H1 (cell line): ENCODE data around the gene ARHGEF16. TPM values are rescaled to one million over a fixed set of nuclear protein-coding genes. Genes with fewer than 3 reads are reported as not detected.
A peak's percentile ranks its signal among the peaks of the same experiment; 100 is the strongest.

Experiments
- CTCF ChIA-PET: fragments of 300-600 bp; sonication (Branson Sonifier 250); formaldehyde crosslinking; loops from one replicate; lab custom pipeline; 2021; ENCODE audit not compliant: partially characterized antibody; lab: Charles Lee
- POLR2A ChIA-PET: fragments of 300-600 bp; sonication (Branson Sonifier 250); formaldehyde crosslinking; loops from one replicate; lab custom pipeline; 2021; ENCODE audit warnings: inconsistent platforms; ENCODE audit not compliant: partially characterized antibody; lab: Charles Lee
- DNase-seq, 2 experiments: peaks; one replicate each; pipeline versions ENCODE4 v3.0.0 to v3.0.0-alpha.2; 2010 to 2022; ENCODE audit warnings: low spot score in 2 of 2, low read depth in 1 of 2, mixed read lengths in 1 of 2
- FAIRE-seq: peaks from 2 replicates; lab custom pipeline; 2011; peaks lifted over from hg19 to GRCh38; lab: Jason Lieb, UNC
- H2AFZ ChIP-seq: 2 replicates; pipeline ENCODE4 v1.8.1; 2012; ENCODE audit warnings: low read length, inconsistent platforms
- H2AK5ac ChIP-seq: 2 replicates; pipeline ENCODE4 v1.6.1; 2013; ENCODE audit warnings: low read depth, low read length
- H2BK120ac ChIP-seq: replicated peaks from 2 replicates; pipeline ENCODE3; 2013; ENCODE audit warnings: low read depth, low read length, inconsistent platforms
- H2BK12ac ChIP-seq: 2 replicates; pipeline ENCODE4 v1.6.1; 2013; ENCODE audit warnings: low read depth, low read length
- H2BK15ac ChIP-seq: 2 replicates; pipeline ENCODE4 v1.6.1; 2013; ENCODE audit warnings: low read length
- H2BK20ac ChIP-seq: 2 replicates; pipeline ENCODE4 v1.6.1; 2013; ENCODE audit warnings: low read length
- H2BK5ac ChIP-seq: 2 replicates; pipeline ENCODE4 v1.6.1; 2013; ENCODE audit warnings: low read depth, low read length
- H3K14ac ChIP-seq: 2 replicates; pipeline ENCODE4 v1.6.1; 2013; ENCODE audit warnings: inconsistent platforms; ENCODE audit not compliant: insufficient read length
- H3K18ac ChIP-seq: 2 replicates; pipeline ENCODE4 v1.6.1; 2013; ENCODE audit warnings: low read length; ENCODE audit errors: extremely low read depth
- H3K23ac ChIP-seq: 2 replicates; pipeline ENCODE4 v1.6.1; 2013; ENCODE audit warnings: inconsistent platforms; ENCODE audit not compliant: insufficient read length
- H3K23me2 ChIP-seq: 2 replicates; pipeline ENCODE4 v1.6.1; 2013; ENCODE audit warnings: low read depth, low read length
- H3K27ac ChIP-seq: 2 replicates; pipeline ENCODE4 v1.6.1; 2011; ENCODE audit warnings: low read depth, low read length, inconsistent platforms
- H3K27me3 ChIP-seq, 4 experiments: replicated peaks in 1 of 4; 1 replicate in 1 of 4; 2 replicates in 3 of 4; pipeline versions ENCODE4 v1.6.1 to v1.8.1; 2011 to 2013; ENCODE audit warnings: low read length in 3 of 4, mild to moderate bottlenecking in 3 of 4, inconsistent platforms in 2 of 4, mixed read lengths in 2 of 4, moderate library complexity in 1 of 4; ENCODE audit not compliant: control insufficient read depth in 3 of 4, insufficient read depth in 3 of 4; ENCODE audit errors: extremely low read depth in 1 of 4
- H3K36me3 ChIP-seq, 4 experiments: 2 replicates each; pipeline versions ENCODE4 v1.6.1 to v1.8.1; 2011 to 2013; ENCODE audit warnings: mild to moderate bottlenecking in 4 of 4, low read length in 3 of 4, moderate library complexity in 2 of 4, control low read depth in 1 of 4, inconsistent platforms in 1 of 4; ENCODE audit not compliant: insufficient read depth in 4 of 4, control insufficient read depth in 2 of 4
- H3K4ac ChIP-seq: replicated peaks from 2 replicates; pipeline ENCODE3; 2013; ENCODE audit warnings: low read length, low read depth, mixed read lengths, inconsistent platforms; ENCODE audit not compliant: insufficient read length
- H3K4me1 ChIP-seq, 4 experiments: replicated peaks in 1 of 4; 1 replicate in 1 of 4; 2 replicates in 3 of 4; pipeline versions ENCODE4 v1.6.1 to v1.8.1; 2011 to 2013; ENCODE audit warnings: low read length in 3 of 4, inconsistent platforms in 2 of 4, mixed read lengths in 1 of 4; ENCODE audit not compliant: insufficient read depth in 4 of 4, control insufficient read depth in 3 of 4
- H3K4me2 ChIP-seq, 2 experiments: 2 replicates each; pipeline versions ENCODE4 v1.6.1 to v1.8.1; 2011 to 2013; ENCODE audit warnings: low read depth in 2 of 2, low read length in 2 of 2, control low read depth in 1 of 2, inconsistent platforms in 1 of 2, mild to moderate bottlenecking in 1 of 2; ENCODE audit not compliant: insufficient read depth in 1 of 2
- H3K4me3 ChIP-seq, 4 experiments: fragments of 200-600, 300-600 bp in 1 of 4; sonication (generic), shearing (Covaris generic), sonication (Bioruptor Twin) in 1 of 4; 2 replicates each; pipeline versions ENCODE4 v1.5.1 to v1.8.1; 2011 to 2016; ENCODE audit warnings: low read length in 4 of 4, low read depth in 3 of 4, control low read depth in 2 of 4, inconsistent platforms in 2 of 4, mild to moderate bottlenecking in 2 of 4, mixed read lengths in 1 of 4, moderate library complexity in 1 of 4; ENCODE audit not compliant: insufficient read depth in 2 of 4; ENCODE audit errors: extremely low read depth in 1 of 4
- H3K56ac ChIP-seq: replicated peaks from 2 replicates; pipeline ENCODE3; 2013; ENCODE audit warnings: low read depth, mild to moderate bottlenecking, mixed read lengths, low read length, inconsistent platforms; ENCODE audit not compliant: insufficient read length
- H3K79me1 ChIP-seq: 2 replicates; pipeline ENCODE4 v1.6.1; 2013; ENCODE audit warnings: low read depth, low read length, control low read depth
- H3K79me2 ChIP-seq, 2 experiments: 2 replicates each; pipeline versions ENCODE4 v1.6.1 to v1.8.1; 2012 to 2013; ENCODE audit warnings: low read length in 2 of 2, mild to moderate bottlenecking in 2 of 2, inconsistent platforms in 1 of 2; ENCODE audit not compliant: insufficient read depth in 2 of 2, control insufficient read depth in 1 of 2
- H3K9ac ChIP-seq, 4 experiments: replicated peaks in 1 of 4; 1 replicate in 1 of 4; 2 replicates in 3 of 4; pipeline versions ENCODE4 v1.6.1 to v1.8.1; 2011 to 2013; ENCODE audit warnings: low read depth in 3 of 4, low read length in 3 of 4, control low read depth in 2 of 4, mild to moderate bottlenecking in 2 of 4, moderate library complexity in 2 of 4, inconsistent platforms in 1 of 4; ENCODE audit errors: extremely low read depth in 1 of 4
- H3K9me3 ChIP-seq, 2 experiments: 2 replicates each; pipeline versions ENCODE4 v1.6.1 to v1.8.1; 2012 to 2013; ENCODE audit warnings: mild to moderate bottlenecking in 2 of 2, moderate library complexity in 2 of 2, control low read depth in 1 of 2, inconsistent platforms in 1 of 2, low read depth in 1 of 2, low read length in 1 of 2, mixed read lengths in 1 of 2; ENCODE audit not compliant: insufficient read depth in 2 of 2
- H4K20me1 ChIP-seq, 2 experiments: replicated peaks in 1 of 2; 2 replicates each; pipeline versions ENCODE3 to v1.8.1; 2011 to 2013; ENCODE audit warnings: inconsistent platforms in 2 of 2, low read length in 2 of 2, mild to moderate bottlenecking in 1 of 2; ENCODE audit not compliant: insufficient read depth in 2 of 2, control insufficient read depth in 1 of 2
- H4K5ac ChIP-seq: 2 replicates; pipeline ENCODE4 v1.6.1; 2013; ENCODE audit warnings: low read length, low read depth, mixed read lengths, inconsistent platforms; ENCODE audit not compliant: insufficient read length
- H4K8ac ChIP-seq: 2 replicates; pipeline ENCODE4 v1.8.0; 2013; ENCODE audit warnings: mild to moderate bottlenecking, moderate library complexity, low read length, inconsistent platforms; ENCODE audit not compliant: insufficient read depth; ENCODE audit errors: extremely low read depth
- H4K91ac ChIP-seq: replicated peaks from 2 replicates; pipeline ENCODE3; 2013; ENCODE audit warnings: low read length, mixed read lengths, inconsistent platforms; ENCODE audit not compliant: insufficient read length
- CBX5 ChIP-seq: fragments of 300-800, 300-1000 bp; sonication (generic); IDR thresholded peaks from 2 replicates; pipeline ENCODE4 v1.7.1; 2016; ENCODE audit warnings: antibody characterized with exemption, low read length, low read depth
- CREB1 ChIP-seq: IDR thresholded peaks from 2 replicates; pipeline ENCODE4 v1.6.1; 2012; ENCODE audit warnings: inconsistent platforms
- E2F6 ChIP-seq: IDR thresholded peaks from 2 replicates; pipeline ENCODE4 v1.6.1; 2012; ENCODE audit warnings: inconsistent platforms
- JUND ChIP-seq: IDR thresholded peaks from 2 replicates; pipeline ENCODE4 v1.6.1; 2011; ENCODE audit warnings: mild to moderate bottlenecking, improper control_type of control experiment, low read length
- KDM5A ChIP-seq: fragments of 200-600 bp; IDR thresholded peaks from 2 replicates; pipeline ENCODE4 v1.7.1; 2012; ENCODE audit warnings: mild to moderate bottlenecking, low read length, inconsistent platforms, mixed read lengths
- PHF8 ChIP-seq: fragments of 200-600 bp; sonication (generic); conservative IDR thresholded peaks from 2 replicates; pipeline ENCODE4 v1.7.1; 2012; ENCODE audit warnings: low read depth, mild to moderate bottlenecking, inconsistent platforms, low read length, moderate library complexity
- RAD21 ChIP-seq, 2 experiments: IDR thresholded peaks in 1 of 2; conservative IDR thresholded peaks in 1 of 2; 2 replicates each; pipeline ENCODE4 v1.6.1; 2011; ENCODE audit warnings: low read depth in 2 of 2, low read length in 2 of 2, improper control_type of control experiment in 1 of 2, inconsistent platforms in 1 of 2, mild to moderate bottlenecking in 1 of 2, moderate library complexity in 1 of 2
- SIX5 ChIP-seq: IDR thresholded peaks from 2 replicates; pipeline ENCODE4 v1.6.1; 2011; ENCODE audit warnings: mild to moderate bottlenecking, low read depth, low read length
- TAF7 ChIP-seq: optimal IDR thresholded peaks from 2 replicates; pipeline ENCODE3; 2011; ENCODE audit warnings: low read depth, mild to moderate bottlenecking, inconsistent platforms, low read length, moderate library complexity, borderline replicate concordance
- TEAD4 ChIP-seq: IDR thresholded peaks from 2 replicates; pipeline ENCODE4 v1.6.1; 2012; ENCODE audit warnings: low read depth, low read length, inconsistent platforms, mixed read lengths
- USF2 ChIP-seq: IDR thresholded peaks from 2 replicates; pipeline ENCODE4 v1.6.1; 2011; ENCODE audit warnings: low read length, improper control_type of control experiment
- WGBS, 2 experiments: shearing (Covaris generic) in 1 of 2; methylation state at CpG; one replicate each; pipeline versions ENCODE4 v1.1.6 to v1.1.7; 2013 to 2015; ENCODE audit warnings: low lambda C conversion rate in 2 of 2, mixed read lengths in 2 of 2, inconsistent platforms in 1 of 2, low coverage in 1 of 2, missing lambda C conversion rate in 1 of 2; ENCODE audit not compliant: insufficient replicate concordance in 2 of 2, insufficient coverage in 1 of 2, insufficient read length in 1 of 2; ENCODE audit errors: extremely low coverage in 1 of 2, missing lambda C conversion rate in 1 of 2; 5-methylcytosine and 5-hydroxymethylcytosine counted together
- polyA plus RNA-seq, 7 experiments: library from polyadenylated mRNA; depleted of rRNA in 3 of 7; stranded (reverse) in 5 of 7; unstranded in 2 of 7; fragments of >200 nt in 5 of 7; fragments of 200-250 nt in 2 of 7; gene quantifications; 1 replicate in 5 of 7; 2 replicates in 1 of 7; 4 replicates in 1 of 7; pipeline versions ENCODE4 v1.2.1 to v1.2.3, GENCODE V29; 2011 to 2013; ENCODE audit warnings: missing spikeins in 2 of 7, mixed read lengths in 2 of 7
- total RNA-seq: library from RNA; stranded (reverse); fragmentation: NEBNext Ultra II Directional; extraction: Animal tissue kit (Norgen Biotek cat#: 25700); gene quantifications from 2 replicates; pipeline ENCODE4 v1.2.1, GENCODE V29; 2021

The ARHGEF16 gene
- total and polyA plus RNA-seq, 2 of the 8 experiments (the other 6 are each of a cell fraction or from before 2014, with no cell fraction given): 18.3 to 20.7 TPM

DNA sequence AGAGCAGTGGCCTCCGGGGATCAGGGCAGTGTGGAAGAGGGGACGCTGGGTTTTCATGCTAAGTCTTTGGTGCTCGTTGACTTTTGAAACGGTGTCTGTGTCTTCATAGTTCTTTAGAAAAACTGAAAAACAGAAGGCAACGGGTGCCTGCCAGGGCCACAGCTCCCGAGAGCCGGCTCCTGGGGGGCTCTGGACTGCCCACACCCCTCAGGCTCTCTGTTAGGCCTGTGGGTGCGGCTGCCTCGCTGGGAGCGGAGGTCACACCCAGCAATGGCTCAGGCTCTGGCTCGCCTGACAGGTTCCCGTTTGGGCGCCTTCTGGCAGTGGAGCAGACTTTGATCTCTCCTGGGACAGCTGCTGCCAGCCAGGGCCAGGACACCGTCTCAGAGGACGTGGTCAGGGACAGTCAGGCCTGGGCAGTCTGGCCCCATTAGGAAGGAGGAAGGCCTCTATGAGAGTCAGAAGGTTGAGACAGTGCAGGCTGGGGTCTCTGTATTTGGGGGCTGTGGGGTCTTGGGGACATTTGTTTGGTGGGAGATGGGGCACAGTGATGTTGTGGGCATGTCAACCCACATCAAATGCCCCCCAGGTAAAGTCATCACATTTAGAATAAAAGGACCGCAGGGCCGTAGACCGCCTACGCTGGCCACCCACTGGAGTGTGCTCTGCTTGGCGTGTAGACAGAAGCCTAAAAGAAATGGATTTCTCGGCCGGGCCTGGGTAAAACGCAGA lies 5.6 kb downstream of the ARHGEF16 start:
- H3K4me1 ChIP-seq: peaks cover 0 to 11% (median 9%) of the 10 kb centered on the region in 4 experiments; a peak in 6 of 7 replicates
- H2AFZ ChIP-seq: no peak overlapping the region
- no peak overlapping the region for H3K56ac ChIP-seq
- no peak overlapping the region for H3K4me2 ChIP-seq
- H3K79me2 ChIP-seq: peaks cover 0 to 13% of the 10 kb centered on the region in 2 experiments; a peak in 1 of 4 replicates
- H2BK15ac ChIP-seq: no peak overlapping the region
- no peak overlapping the region for H2BK20ac ChIP-seq
- no peak for DNase-seq
- H3K23ac ChIP-seq: no peak overlapping the region
- no peak overlapping the region for H3K4me3 ChIP-seq
- H3K4ac ChIP-seq: no peak overlapping the region
- H2BK12ac ChIP-seq: no peak overlapping the region
- H4K20me1 ChIP-seq: peaks cover 3 to 16% of the 10 kb centered on the region in 2 experiments
- H2AK5ac ChIP-seq: no peak overlapping the region
- H3K79me1 ChIP-seq: peaks cover 5% of the 10 kb centered on the region; the same call in 1 of the 2 replicates
- no peaks in the 10 kb centered on the region for H3K36me3 ChIP-seq
- H2BK120ac ChIP-seq: no peak overlapping the region
- H4K5ac ChIP-seq: no peak overlapping the region
- H3K18ac ChIP-seq: no peak overlapping the region
- no peak overlapping the region for H4K91ac ChIP-seq
- H3K23me2 ChIP-seq: peaks cover 3% of the 10 kb centered on the region; the same call in 1 of the 2 replicates
- POLR2A ChIA-PET: interaction anchor here (1.9 kb wide), 1 partner anchor 12 kb away, joined by 4 read pairs; no protein-coding TSS in a partner anchor
- H2BK5ac ChIP-seq: peak overlapping the region; percentile 63; the same call in 1 of the 2 replicates
- H3K14ac ChIP-seq: no peak overlapping the region
- H4K8ac ChIP-seq: no peak overlapping the region
- no peak overlapping the region for H3K27ac ChIP-seq
- no peaks in the 10 kb centered on the region for H3K9me3 ChIP-seq
- 91% methylated on average over 23 of the region's 23 CpGs; no CpG with 5 or more reads in 1 of the 2 experiments for WGBS, 2 experiments
- H3K9ac ChIP-seq: no peak overlapping the region; a peak in 1 of 7 replicates
- CTCF ChIA-PET: no interaction called here
- H3K27me3 ChIP-seq: no peaks in the 10 kb centered on the region
- FAIRE-seq: no peak
- TF ChIP-seq SIX5 (no peak), RAD21 (IDR thresholded peaks at IDR 0.05 in 1 of 2, conservative IDR thresholded peaks at IDR 0.05 in 1 of 2; ENCODE audit: low read depth in 2 of 2, low read length in 2 of 2) (no peak), USF2 (no peak), E2F6 (no peak), CBX5 (no peak), PHF8 (no peak), KDM5A (no peak), TAF7 (no peak), JUND (no peak), TEAD4 (no peak), CREB1 (no peak)
